K562 (cell line): ENCODE measurements around the gene ARHGAP23.

Experiments used
- ATF2 ChIP-seq: sonication (generic); formaldehyde crosslinking; IDR thresholded peaks from 2 replicates; pipeline ENCODE4 v1.8.1; 2022; ENCODE audit warnings: missing genetic modification reagents
- CBX5 ChIP-seq: IDR thresholded peaks from 2 replicates; pipeline ENCODE4 v1.6.1; 2014; ENCODE audit warnings: low read depth, borderline replicate concordance
- EZH2 ChIP-seq: IDR thresholded peaks from 2 replicates; pipeline ENCODE4 v1.6.1; 2012; ENCODE audit warnings: low read depth, mild to moderate bottlenecking, inconsistent platforms, low read length, borderline replicate concordance
- FOXA1 ChIP-seq: fragments of 450-650 bp; IDR thresholded peaks from 2 replicates; pipeline ENCODE4 v1.6.1; 2016; ENCODE audit warnings: mild to moderate bottlenecking, borderline replicate concordance
- HDGF ChIP-seq: fragments of 450-650 bp; IDR thresholded peaks from 2 replicates; pipeline ENCODE4 v1.6.1; 2016
- MNT ChIP-seq, 2 experiments: fragments of 450-650 bp; conservative IDR thresholded peaks; 2 replicates each; pipeline ENCODE4 v1.6.1; 2017; ENCODE audit warnings: mild to moderate bottlenecking in 2 of 2, moderate library complexity in 2 of 2
- POLR2A ChIP-seq: fragments of 450-650 bp; conservative IDR thresholded peaks from 2 replicates; pipeline ENCODE4 v1.6.1; 2016
- RAD21 ChIP-seq, 2 experiments: fragments of 250-450 bp in 1 of 2; fragments of 450-650 bp in 1 of 2; sonication (Bioruptor Pico) in 1 of 2; formaldehyde crosslinking in 1 of 2; IDR thresholded peaks in 1 of 2; conservative IDR thresholded peaks in 1 of 2; 2 replicates each; pipeline versions ENCODE4 v1.4.0 to v1.8.0; 2020 to 2022; ENCODE audit warnings: mild to moderate bottlenecking in 2 of 2, moderate library complexity in 1 of 2
- RBBP5 ChIP-seq: fragments of 200-600 bp; sonication (generic); IDR thresholded peaks from 2 replicates; pipeline ENCODE4 v1.6.1; 2012; ENCODE audit warnings: borderline replicate concordance, mild to moderate bottlenecking, low read length, control low read depth, inconsistent platforms; ENCODE audit not compliant: insufficient read depth, poor library complexity, severe bottlenecking
- SMARCB1 ChIP-seq: IDR thresholded peaks from 2 replicates; pipeline ENCODE4 v1.6.1; 2011; ENCODE audit warnings: improper control_type of control experiment, low read depth; ENCODE audit not compliant: insufficient read length
- SP1 ChIP-seq: sonication (generic); formaldehyde crosslinking; IDR thresholded peaks from 2 replicates; pipeline ENCODE4 v1.8.1; 2022; ENCODE audit warnings: mild to moderate bottlenecking, missing genetic modification reagents
- TAF1 ChIP-seq: IDR thresholded peaks from 2 replicates; pipeline ENCODE4 v1.6.1; 2011; ENCODE audit warnings: mild to moderate bottlenecking, low read length, moderate library complexity; ENCODE audit not compliant: insufficient read depth, control insufficient read depth, severe bottlenecking; ENCODE audit errors: extremely low read depth
- U2AF1 ChIP-seq: fragments of 200-400 bp; formaldehyde crosslinking; optimal IDR thresholded peaks from 2 replicates; pipeline ENCODE3; 2017; ENCODE audit warnings: mild to moderate bottlenecking, low read depth, low read length, moderate library complexity
- ZFP36 ChIP-seq: fragments of 150-350 bp; IDR thresholded peaks from 2 replicates; pipeline ENCODE4 v1.6.1; 2018; ENCODE audit warnings: low read length, low read depth; ENCODE audit not compliant: partially characterized antibody

- no peak for TF ChIP-seq HDGF
- no peak for TF ChIP-seq POLR2A
- TF ChIP-seq RAD21 (CRISPR knock-in tag; conservative IDR thresholded peaks at IDR 0.05 in 1 of 2, IDR thresholded peaks at IDR 0.05 in 1 of 2): no peak
- TF ChIP-seq FOXA1: no peak
- TF ChIP-seq ZFP36: no peak
- TF ChIP-seq RBBP5: no peak
- no peak for TF ChIP-seq SP1 (CRISPR knock-in tag)
- no peak for TF ChIP-seq SMARCB1
- no peak for TF ChIP-seq CBX5
- no peak for TF ChIP-seq U2AF1
- no peak for TF ChIP-seq MNT (conservative IDR thresholded peaks at IDR 0.05)
- no peak for TF ChIP-seq ATF2 (CRISPR knock-in tag)
- TF ChIP-seq TAF1: no peak
- no peak for TF ChIP-seq EZH2
Observed at GRCh38 chr17:38546396-38546795, 118.1 kb downstream of the ARHGAP23 start.
